A549 (cell line): ENCODE measurements around the gene MBLAC1. TPM values are rescaled to one million over a fixed set of nuclear protein-coding genes. Genes with fewer than 3 reads are reported as not detected.

Experiments used
- ATAC-seq, 2 experiments: fragments of 200-7000 bp in 1 of 2; fragments of >200 bp in 1 of 2; cut with Nextera tagmentation in 1 of 2; cut with Tn5 transposase in 1 of 2; 3 replicates each; pipeline versions ENCODE4 v1.8.0 to v1.9.1; 2018 to 2020; ENCODE audit warnings: mild to moderate bottlenecking in 1 of 2, moderate library complexity in 1 of 2
- CTCF ChIA-PET: fragments of 300-600 bp; sonication (Branson Sonifier 250); formaldehyde crosslinking; extraction: SDS; loops from one replicate; lab custom pipeline; 2021; ENCODE audit warnings: antibody characterized with exemption, inconsistent platforms; lab: Yijun Ruan, JAX
- POLR2A ChIA-PET: fragments of 350-600 bp; formaldehyde crosslinking; extraction: SDS; loops from one replicate; lab custom pipeline; 2021; ENCODE audit warnings: antibody characterized with exemption, inconsistent platforms; lab: Yijun Ruan, JAX
- DNase-seq, 2 experiments: peaks; one replicate each; pipeline versions ENCODE4 v3.0.0 to v3.0.0-alpha.2; 2011 to 2016; ENCODE audit warnings: low read depth in 1 of 2, low spot score in 1 of 2
- FAIRE-seq: peaks from 2 replicates; lab custom pipeline; 2011; peaks lifted over from hg19 to GRCh38; lab: Jason Lieb, UNC
- H3K27ac ChIP-seq, 2 experiments: fragments of >200 bp; sonication (Bioruptor Twin); formaldehyde crosslinking; 3 replicates each; pipeline ENCODE4 v1.5.1; 2016 to 2017
- H3K4me1 ChIP-seq: fragments of >200 bp; sonication (Bioruptor Twin); formaldehyde crosslinking; 3 replicates; pipeline ENCODE4 v1.6.1; 2016
- H3K4me2 ChIP-seq: fragments of >200 bp; sonication (Bioruptor Twin); formaldehyde crosslinking; 3 replicates; pipeline ENCODE4 v1.6.1; 2016
- H3K4me3 ChIP-seq: fragments of >200 bp; sonication (Bioruptor Twin); formaldehyde crosslinking; 3 replicates; pipeline ENCODE4 v1.5.1; 2016
- H3K9me3 ChIP-seq: fragments of >200 bp; sonication (Bioruptor Twin); formaldehyde crosslinking; 3 replicates; pipeline ENCODE4 v1.6.1; 2016
- BCL3 ChIP-seq: fragments of >200 bp; sonication (Bioruptor Twin); formaldehyde crosslinking; IDR thresholded peaks from 3 replicates; pipeline ENCODE4 v1.6.1; 2016
- CBX8 ChIP-seq: fragments of 200-600 bp; sonication (generic); IDR thresholded peaks from 2 replicates; pipeline ENCODE4 v1.6.1; 2016
- CHD2 ChIP-seq: fragments of 150-350 bp; IDR thresholded peaks from 2 replicates; pipeline ENCODE4 v1.6.1; 2014; ENCODE audit warnings: low read length; ENCODE audit not compliant: partially characterized antibody
- CTCF ChIP-seq: fragments of >200 bp; sonication (Bioruptor Twin); formaldehyde crosslinking; IDR thresholded peaks from 3 replicates; pipeline ENCODE4 v1.5.1; 2016
- E2F6 ChIP-seq: IDR thresholded peaks from 2 replicates; pipeline ENCODE4 v1.6.1; 2012; ENCODE audit warnings: low read depth, borderline replicate concordance
- EHF ChIP-seq: fragments of 250-450 bp; sonication (Bioruptor Pico); IDR thresholded peaks from 2 replicates; pipeline ENCODE4 v1.5.0; 2020; ENCODE audit warnings: mild to moderate bottlenecking
- ESRRA ChIP-seq: fragments of 150-350 bp; IDR thresholded peaks from 2 replicates; pipeline ENCODE4 v1.6.1; 2014; ENCODE audit warnings: mild to moderate bottlenecking, low read length, borderline replicate concordance
- GATA3 ChIP-seq: IDR thresholded peaks from 2 replicates; pipeline ENCODE4 v1.6.1; 2012; ENCODE audit warnings: borderline replicate concordance
- HOXB13 ChIP-seq: fragments of 250-450 bp; sonication (Bioruptor Pico); IDR thresholded peaks from 2 replicates; pipeline ENCODE4 v1.5.0; 2020; ENCODE audit warnings: low read depth, mild to moderate bottlenecking, moderate library complexity
- JUN ChIP-seq, 2 experiments: fragments of >200 bp; sonication (Bioruptor Twin); formaldehyde crosslinking; IDR thresholded peaks; 2 replicates in 1 of 2; 3 replicates in 1 of 2; pipeline ENCODE4 v1.6.1; 2016 to 2017
- KDM1A ChIP-seq: fragments of 200-600 bp; sonication (generic); IDR thresholded peaks from 2 replicates; pipeline ENCODE4 v1.6.1; 2016; ENCODE audit warnings: low read depth, mild to moderate bottlenecking
- MAFK ChIP-seq: fragments of 450-650 bp; IDR thresholded peaks from 2 replicates; pipeline ENCODE4 v1.6.1; 2014; ENCODE audit not compliant: partially characterized antibody
- MYC ChIP-seq: IDR thresholded peaks from 2 replicates; pipeline ENCODE4 v1.6.1; 2012; ENCODE audit warnings: mild to moderate bottlenecking, inconsistent platforms, low read length, improper control_type of control experiment, borderline replicate concordance
- NFE2L2 ChIP-seq: fragments of 150-350 bp; conservative IDR thresholded peaks from 2 replicates; pipeline ENCODE4 v1.6.1; 2014; ENCODE audit warnings: low read length
- RAD21 ChIP-seq, 2 experiments: fragments of >200 bp in 1 of 2; sonication (Bioruptor Twin) in 1 of 2; formaldehyde crosslinking in 1 of 2; IDR thresholded peaks in 1 of 2; conservative IDR thresholded peaks in 1 of 2; 2 replicates in 1 of 2; 3 replicates in 1 of 2; pipeline ENCODE4 v1.6.1; 2012 to 2018; ENCODE audit warnings: inconsistent platforms in 1 of 2
- RCOR1 ChIP-seq: fragments of 150-350 bp; IDR thresholded peaks from 2 replicates; pipeline ENCODE4 v1.6.1; 2014; ENCODE audit warnings: antibody characterized with exemption, low read length, low read depth
- RFX5 ChIP-seq: fragments of 450-650 bp; IDR thresholded peaks from 2 replicates; pipeline ENCODE4 v1.7.1; 2014; ENCODE audit warnings: antibody characterized with exemption, mild to moderate bottlenecking, moderate library complexity
- TP53 ChIP-seq: fragments of 250-450 bp; sonication (Bioruptor Pico); IDR thresholded peaks from 2 replicates; pipeline ENCODE4 v1.5.0; 2021; ENCODE audit warnings: mild to moderate bottlenecking, moderate library complexity
- ZNF302 ChIP-seq: fragments of 250-450 bp; sonication (Bioruptor Pico); IDR thresholded peaks from 2 replicates; pipeline ENCODE4 v1.9.0; 2021; ENCODE audit warnings: inconsistent platforms, mild to moderate bottlenecking, moderate library complexity
- WGBS: methylation state at CpG from one replicate; pipeline ENCODE4 v1.1.6; 2017; ENCODE audit errors: missing lambda C conversion rate; 5-methylcytosine and 5-hydroxymethylcytosine counted together
- polyA plus RNA-seq, 4 experiments: library from polyadenylated mRNA; depleted of rRNA in 3 of 4; stranded (reverse); fragments of >200 nt; fragmentation: RNase III in 1 of 4; extraction: RNeasy Plus Mini Kit Qiagen cat#74134 plus additional on column Dnase treatment in 1 of 4; gene quantifications; 2 replicates in 3 of 4; 3 replicates in 1 of 4; pipeline ENCODE4 v1.2.3, GENCODE V29; 2011 to 2017
- TF ChIP-seq, protein P1 (sequence below): IDR thresholded peaks from 2 replicates; pipeline ENCODE4 v1.6.1; 2012
- TF ChIP-seq, protein P2 (sequence below): fragments of 250-450 bp; sonication (Bioruptor Pico); IDR thresholded peaks from 2 replicates; pipeline ENCODE4 v1.5.0; 2021; ENCODE audit warnings: mild to moderate bottlenecking, moderate library complexity, borderline replicate concordance
- TF ChIP-seq, protein P3 (sequence below): IDR thresholded peaks from 2 replicates; pipeline ENCODE4 v1.6.1; 2012

MBLAC1 gene
- polyA plus RNA-seq, 2 of the 4 experiments (the other 2 are of a cell fraction) = 0.63 to 2.6 TPM

- H3K9me3 ChIP-seq = no peaks in the 10 kb centered on the region
- WGBS = 95% methylated on average over 25 of the region's 25 CpGs
- DNase-seq (no peak), FAIRE-seq (no peak)
- no peak overlapping the region for H3K4me2 ChIP-seq
- H3K4me3 ChIP-seq = no peak overlapping the region
- TF ChIP-seq, protein P1, sequence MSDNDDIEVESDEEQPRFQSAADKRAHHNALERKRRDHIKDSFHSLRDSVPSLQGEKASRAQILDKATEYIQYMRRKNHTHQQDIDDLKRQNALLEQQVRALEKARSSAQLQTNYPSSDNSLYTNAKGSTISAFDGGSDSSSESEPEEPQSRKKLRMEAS = no peak
- TF ChIP-seq ESRRA = no peak
- no peak for TF ChIP-seq NFE2L2
- TF ChIP-seq CBX8 = no peak
- no peak for TF ChIP-seq GATA3
- no peak for TF ChIP-seq BCL3
- no peak for TF ChIP-seq RFX5
- no peak for TF ChIP-seq EHF (CRISPR knock-in tag)
- TF ChIP-seq CTCF = no peak
- TF ChIP-seq, all 56 proteins: peak for 0
- Histone ChIP-seq H3K4me1 (peaks cover 8% of the 10 kb centered on the region), H3K27ac (no peak overlapping the region; a peak in 1 of 6 replicates)
- no peak for ATAC-seq
- ChIA-PET POLR2A (no interaction called here), CTCF (no interaction called here)
These were observed 19.5 kb upstream of the MBLAC1 start for GRCh38 chr7:100107125-100107737.

- CTCF ChIA-PET = no interaction called here
- no peak for ATAC-seq
- WGBS = 87% methylated on average over 11 of the region's 11 CpGs
These were observed 18.9 kb upstream of the MBLAC1 start for GRCh38 chr7:100107890-100108289.

More at GRCh38 chr7:100107890-100108289, 18.9 kb upstream of the MBLAC1 start:
- peaks cover 1% of the 10 kb centered on the region for H3K4me1 ChIP-seq
- TF ChIP-seq JUN (IDR thresholded peaks at IDR 0.05) = no peak
- no peak for TF ChIP-seq TP53 (CRISPR knock-in tag)
- no peak for TF ChIP-seq GATA3
- TF ChIP-seq EHF (CRISPR knock-in tag) = no peak
- no peak for TF ChIP-seq HOXB13 (CRISPR knock-in tag)
- TF ChIP-seq E2F6 = no peak
- no peak for TF ChIP-seq RCOR1
- TF ChIP-seq MAFK = no peak
- TF ChIP-seq ZNF302 (CRISPR knock-in tag) = no peak
- TF ChIP-seq CHD2 = no peak
- no peak for TF ChIP-seq KDM1A
- TF ChIP-seq BCL3 = no peak
- TF ChIP-seq, protein P1 = no peak
- TF ChIP-seq, protein P2, sequence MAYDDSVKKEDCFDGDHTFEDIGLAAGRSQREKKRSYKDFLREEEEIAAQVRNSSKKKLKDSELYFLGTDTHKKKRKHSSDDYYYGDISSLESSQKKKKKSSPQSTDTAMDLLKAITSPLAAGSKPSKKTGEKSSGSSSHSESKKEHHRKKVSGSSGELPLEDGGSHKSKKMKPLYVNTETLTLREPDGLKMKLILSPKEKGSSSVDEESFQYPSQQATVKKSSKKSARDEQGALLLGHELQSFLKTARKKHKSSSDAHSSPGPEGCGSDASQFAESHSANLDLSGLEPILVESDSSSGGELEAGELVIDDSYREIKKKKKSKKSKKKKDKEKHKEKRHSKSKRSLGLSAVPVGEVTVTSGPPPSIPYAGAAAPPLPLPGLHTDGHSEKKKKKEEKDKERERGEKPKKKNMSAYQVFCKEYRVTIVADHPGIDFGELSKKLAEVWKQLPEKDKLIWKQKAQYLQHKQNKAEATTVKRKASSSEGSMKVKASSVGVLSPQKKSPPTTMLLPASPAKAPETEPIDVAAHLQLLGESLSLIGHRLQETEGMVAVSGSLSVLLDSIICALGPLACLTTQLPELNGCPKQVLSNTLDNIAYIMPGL (CRISPR knock-in tag) = no peak
- no peak for TF ChIP-seq RAD21 (conservative IDR thresholded peaks at IDR 0.05 in 1 of 2, IDR thresholded peaks at IDR 0.05 in 1 of 2)
- TF ChIP-seq NFE2L2 = no peak
- no peak for TF ChIP-seq MYC
- TF ChIP-seq, protein P3, sequence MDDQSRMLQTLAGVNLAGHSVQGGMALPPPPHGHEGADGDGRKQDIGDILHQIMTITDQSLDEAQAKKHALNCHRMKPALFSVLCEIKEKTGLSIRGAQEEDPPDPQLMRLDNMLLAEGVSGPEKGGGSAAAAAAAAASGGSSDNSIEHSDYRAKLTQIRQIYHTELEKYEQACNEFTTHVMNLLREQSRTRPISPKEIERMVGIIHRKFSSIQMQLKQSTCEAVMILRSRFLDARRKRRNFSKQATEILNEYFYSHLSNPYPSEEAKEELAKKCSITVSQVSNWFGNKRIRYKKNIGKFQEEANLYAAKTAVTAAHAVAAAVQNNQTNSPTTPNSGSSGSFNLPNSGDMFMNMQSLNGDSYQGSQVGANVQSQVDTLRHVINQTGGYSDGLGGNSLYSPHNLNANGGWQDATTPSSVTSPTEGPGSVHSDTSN = no peak
- TF ChIP-seq, all 56 proteins: peak for 0
- Histone ChIP-seq H3K9me3 (no peaks in the 10 kb centered on the region), H3K27ac (no peak overlapping the region; a peak in 1 of 6 replicates), H3K4me2 (no peak overlapping the region), H3K4me3 (no peak overlapping the region)
- POLR2A ChIA-PET = no interaction called here
- DNase-seq (no peak), FAIRE-seq (no peak)
